Pulmonary artery endothelial cell (primary cell): ENCODE measurements around the gene UBA7. TPM values are rescaled to one million over a fixed set of nuclear protein-coding genes. Genes with fewer than 3 reads are reported as not detected.
A peak's percentile ranks its signal among the peaks of the same experiment; 100 is the strongest.

Experiments
- DNase-seq: peaks from one replicate; pipeline ENCODE4 v3.0.0-alpha.2; 2011; ENCODE audit warnings: low read depth, low spot score
- total RNA-seq: library from RNA; depleted of rRNA; stranded (reverse); fragments of >200 nt; gene quantifications from 2 replicates; pipeline ENCODE4 v1.2.3, GENCODE V29; 2014

Gene UBA7
- total RNA-seq, 1 donor from 2014 or later: 29.5 TPM

- peak; percentile 79 for DNase-seq
Observed at GRCh38 chr3:49805897-49806701, 7.7 kb downstream of the UBA7 start.

DNA sequence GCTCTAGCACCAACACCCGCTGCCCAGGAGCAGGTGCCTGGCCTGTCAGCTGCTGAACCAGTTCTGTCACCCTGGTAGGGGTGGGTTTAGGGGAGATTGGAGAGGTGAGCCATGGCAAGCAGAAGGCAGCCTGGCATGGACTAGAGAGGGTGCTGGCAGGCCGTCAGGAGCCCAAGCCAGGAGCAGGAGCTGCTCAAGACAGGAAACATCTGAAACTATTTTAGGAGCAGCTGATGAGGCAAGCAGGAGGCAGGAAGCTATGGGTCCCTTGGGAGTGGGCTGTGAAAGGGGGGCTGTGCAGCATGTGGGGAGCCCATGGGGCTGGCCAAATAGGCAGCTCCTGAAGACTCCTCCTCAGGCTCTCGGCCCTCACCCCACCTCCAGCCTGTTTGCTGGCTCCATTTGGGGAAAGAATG lies 8.4 kb downstream of the UBA7 start:
- peak; percentile 86 for DNase-seq

GRCh38 chr3:49804141-49805041 lies 9.4 kb downstream of the UBA7 start:
- no peak for DNase-seq

GRCh38 chr3:49803465-49804140 lies 10.2 kb downstream of the UBA7 start:
- DNase-seq: no peak

DNA sequence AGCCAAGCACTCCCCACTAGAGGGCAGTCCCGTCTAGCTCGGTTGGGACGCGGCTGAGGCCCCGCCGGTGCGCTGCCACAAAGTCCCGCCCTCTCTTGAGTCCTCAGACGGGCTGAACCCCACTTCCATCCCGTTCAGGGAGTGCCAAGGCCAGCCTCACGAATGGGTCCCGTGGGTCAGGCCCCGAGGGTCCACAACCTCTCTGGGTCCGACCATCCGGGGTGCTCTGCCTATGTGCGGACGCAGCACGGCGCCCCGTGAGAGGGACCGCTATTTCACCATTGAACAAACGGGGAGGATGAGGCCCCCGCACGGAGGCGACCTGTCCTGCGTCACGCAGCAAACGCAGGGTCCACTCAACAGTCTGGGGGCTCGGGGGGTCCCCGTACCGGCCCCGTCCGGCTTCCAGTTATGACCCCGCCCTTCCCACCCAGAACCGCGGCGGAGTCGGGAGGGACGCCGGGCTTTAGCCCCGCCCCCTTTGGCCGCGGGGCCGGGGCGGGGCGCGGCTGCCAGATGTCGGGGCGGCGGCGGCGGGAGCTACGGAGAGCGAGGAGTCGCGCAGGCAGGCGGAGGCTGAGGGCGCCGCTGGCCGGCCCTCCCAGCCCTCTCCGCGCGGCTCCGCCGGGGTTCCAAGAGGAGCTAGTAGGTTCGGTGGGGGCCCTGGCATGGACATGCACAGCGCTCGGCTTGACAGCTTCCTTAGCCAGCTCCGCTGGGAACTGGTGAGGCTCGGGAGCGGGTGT lies 10.9 kb downstream of the UBA7 start, which contains the start of gene INKA1:
Gene INKA1 (plus strand): TSS at position 543 of the 746 bp plus-strand sequence. CDS start 132 bp downstream, at position 675.
- no peak for DNase-seq

DNA sequence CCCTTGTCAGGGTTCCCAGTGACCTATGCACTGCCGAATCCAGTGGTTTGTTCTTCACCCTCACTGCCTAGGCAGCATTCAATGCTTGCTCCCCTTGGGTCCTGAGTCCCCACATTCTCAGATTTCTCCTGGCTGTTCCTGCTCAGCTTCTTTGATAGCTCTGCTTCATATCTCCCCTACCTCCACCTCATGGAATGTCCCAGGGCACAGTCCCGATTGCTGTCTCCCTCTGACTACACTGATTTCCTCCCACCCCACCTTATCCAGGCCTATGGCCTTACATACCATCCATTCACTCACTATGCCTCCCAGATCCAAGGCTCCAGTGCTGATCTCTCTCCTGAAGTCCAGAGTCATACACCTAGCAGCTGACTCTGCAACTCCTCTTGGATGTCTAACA lies 12.6 kb downstream of the UBA7 start:
- DNase-seq: no peak

- no peak for DNase-seq
Observed at GRCh38 chr3:49799761-49800160, 14.0 kb downstream of the UBA7 start, which contains the start of gene CDHR4. Gene CDHR4 (minus strand): TSS chr3:49799873. CDS start chr3:49799812, 61 bp downstream.

DNA sequence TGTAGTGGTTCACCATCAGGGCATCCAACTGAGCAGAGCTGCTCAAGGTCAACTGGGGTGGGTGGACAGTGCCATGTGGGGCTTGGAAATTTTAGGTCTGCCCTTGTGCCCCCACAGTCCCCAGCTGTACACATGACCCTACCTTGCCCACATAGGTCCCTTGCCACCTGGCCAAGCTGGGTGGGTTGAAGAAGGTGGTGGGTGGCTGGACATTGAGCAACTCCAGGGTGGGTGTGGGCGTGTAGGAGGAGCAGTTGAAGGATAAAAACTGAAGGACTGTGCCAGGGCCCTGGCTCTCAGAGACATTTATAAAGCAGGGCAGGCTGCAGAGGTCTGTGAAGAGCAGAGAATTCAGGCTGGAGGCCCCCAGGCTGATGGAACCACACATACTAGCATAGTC lies 14.6 kb downstream of the UBA7 start:
- DNase-seq: no peak

DNA sequence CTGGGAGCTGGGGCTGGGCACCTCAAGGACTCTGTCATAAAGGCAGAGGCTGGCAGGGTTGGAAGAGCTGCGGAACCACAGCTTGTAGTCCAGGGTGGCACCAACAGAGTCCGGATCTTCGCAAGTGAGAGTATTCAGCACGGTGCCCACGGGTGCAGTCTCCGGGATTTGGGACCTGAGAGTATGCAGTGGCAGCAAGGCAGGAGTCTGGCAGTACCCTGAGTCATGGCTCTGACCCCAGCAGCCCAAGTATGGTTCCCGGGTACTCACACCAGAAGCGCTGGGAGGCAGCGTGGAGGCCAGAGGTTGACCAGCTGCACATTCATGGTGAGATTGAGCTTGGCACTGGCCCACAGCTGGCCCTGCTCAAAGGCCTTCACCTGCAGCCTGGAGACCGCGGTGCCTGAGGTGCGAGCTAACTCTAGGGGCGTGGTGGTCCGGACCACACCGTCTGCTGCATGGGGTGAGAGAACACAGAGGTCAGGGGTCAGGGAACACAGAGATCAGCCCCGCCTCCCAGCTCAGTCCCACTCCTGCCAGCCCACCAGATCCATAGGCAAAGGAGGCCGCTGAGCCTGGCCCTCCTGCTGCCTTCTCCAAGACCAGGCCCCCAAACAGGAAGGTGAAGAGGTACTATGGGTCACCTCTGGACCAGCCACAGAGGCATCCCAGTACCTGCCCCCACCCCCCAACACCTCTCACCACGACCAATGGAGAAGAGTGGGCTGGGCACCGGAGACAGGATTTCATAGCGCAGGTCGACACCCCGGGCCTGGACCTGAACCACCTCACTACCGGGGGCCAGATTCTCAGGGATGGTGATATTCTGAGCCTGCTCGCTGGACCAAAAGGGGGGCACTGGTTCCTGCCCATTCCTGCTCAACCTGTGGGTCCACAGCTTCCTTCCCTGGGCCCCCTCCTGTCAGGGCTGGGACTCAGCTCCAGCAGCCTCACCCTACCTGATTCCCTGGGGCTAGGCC lies 18.5 kb downstream of the UBA7 start:
- no peak for DNase-seq

DNA sequence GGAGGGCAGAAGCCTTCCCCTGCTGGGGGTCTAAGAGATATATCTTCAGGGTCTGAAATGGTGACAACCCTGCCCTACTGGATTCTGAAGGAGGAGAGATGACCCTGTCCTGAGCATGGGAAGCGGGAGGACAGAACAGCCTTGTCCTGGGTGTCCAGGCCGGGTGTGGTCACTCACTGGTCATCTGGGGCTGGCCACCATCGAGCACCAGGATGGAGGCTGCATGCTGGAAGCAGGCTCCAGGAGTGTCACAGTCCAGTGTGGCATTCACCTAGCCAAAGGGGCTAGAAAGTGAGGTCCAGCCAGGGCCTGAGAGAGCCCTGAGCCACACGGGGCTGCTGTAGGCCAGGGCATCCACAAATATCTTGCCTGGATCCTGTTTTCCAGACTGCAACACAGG lies 19.3 kb downstream of the UBA7 start:
- no peak for DNase-seq

DNA sequence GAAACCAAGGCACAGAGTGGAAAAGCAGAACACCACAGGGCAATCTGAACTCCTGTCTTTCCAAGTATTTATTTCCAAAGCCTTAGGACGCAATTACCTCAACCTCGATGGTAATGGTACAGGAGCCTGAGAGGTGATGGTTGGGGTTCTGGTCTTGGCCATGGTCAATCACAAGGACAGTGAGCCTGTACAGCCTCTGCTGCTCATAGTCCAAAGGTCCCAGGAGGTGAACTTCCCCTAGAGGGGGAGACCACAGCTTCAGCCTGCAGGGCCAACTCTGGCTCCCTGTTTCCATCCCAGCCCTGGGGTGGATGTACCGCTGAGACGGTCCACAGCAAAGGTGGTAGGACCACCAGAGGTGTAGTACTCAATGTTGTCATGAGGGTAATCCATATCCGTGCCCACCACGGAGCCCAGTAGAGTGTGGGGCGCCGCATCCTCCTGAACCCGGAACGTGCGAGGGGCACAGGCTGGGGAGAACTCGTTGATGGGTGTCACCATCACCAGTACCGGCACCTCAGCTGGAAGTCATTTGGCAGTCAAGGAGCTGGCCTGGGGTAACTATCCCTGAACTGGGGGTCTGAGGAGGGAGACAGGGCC lies 20.2 kb downstream of the UBA7 start:
- DNase-seq: no peak

DNA sequence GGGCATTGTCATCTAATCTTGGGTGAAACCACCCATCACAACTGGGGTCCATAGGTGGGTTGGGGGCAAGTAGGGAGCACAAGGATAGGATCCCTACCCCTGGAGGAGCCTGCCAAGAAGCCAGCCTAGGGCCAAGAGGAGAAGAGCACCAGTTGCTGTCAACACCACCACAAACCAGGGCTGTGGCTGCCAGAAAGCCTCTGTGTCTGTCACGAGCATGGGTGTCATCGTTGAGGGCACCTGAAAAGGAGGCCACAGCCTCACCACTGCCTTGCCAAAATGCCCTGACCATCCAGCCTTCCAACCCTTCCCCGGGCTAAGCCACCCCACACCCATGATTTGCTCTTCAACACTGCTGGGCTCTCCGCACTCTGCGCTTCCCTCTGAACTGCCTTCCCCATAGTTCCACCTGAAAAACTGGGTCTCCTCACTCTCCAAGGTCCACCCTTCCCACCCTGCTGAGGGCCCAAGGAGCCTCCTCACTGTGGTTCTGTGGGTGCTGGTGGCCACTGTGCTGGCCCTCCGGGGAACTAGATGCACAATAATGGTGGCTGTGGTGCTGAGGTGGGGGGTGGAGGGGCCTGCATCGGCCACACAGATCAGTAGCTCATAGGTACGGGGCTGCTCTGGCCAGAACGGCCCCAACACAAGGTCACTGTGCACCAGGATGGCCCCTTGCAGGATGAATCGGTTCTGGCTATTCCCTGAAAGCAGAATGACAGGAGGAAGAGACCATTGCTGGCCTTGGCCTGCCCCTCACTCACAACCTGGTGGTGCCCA lies 21.2 kb downstream of the UBA7 start:
- DNase-seq: no peak

- DNase-seq: no peak
Observed at GRCh38 chr3:49791571-49791970, 22.2 kb downstream of the UBA7 start.

GRCh38 chr3:49790626-49791411 lies 22.9 kb downstream of the UBA7 start:
- no peak for DNase-seq

- no peak for DNase-seq
Observed at GRCh38 chr3:49788056-49788455, 25.7 kb downstream of the UBA7 start.

- no peak for DNase-seq
Observed at GRCh38 chr3:49787536-49787935, 26.2 kb downstream of the UBA7 start.

DNA sequence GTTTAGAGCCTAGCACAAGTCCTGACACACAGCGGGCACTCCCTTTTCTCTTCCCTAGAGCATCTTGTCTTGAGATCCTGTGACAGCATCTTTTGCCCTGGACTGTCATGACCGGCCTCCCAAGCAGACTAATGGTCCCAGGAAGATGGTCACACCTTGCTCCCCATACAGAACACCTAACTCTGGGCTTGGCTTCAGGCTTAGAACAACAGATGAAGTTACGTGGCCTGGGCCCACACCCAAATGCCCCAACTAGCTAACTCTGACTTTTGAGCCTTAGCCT lies 26.6 kb downstream of the UBA7 start:
- DNase-seq: no peak
